ENCODE data around the gene ESYT2. TPM values are rescaled to one million over a fixed set of nuclear protein-coding genes. Genes with fewer than 3 reads are reported as not detected.

ESYT2 gene
- total RNA-seq, 1 donor from 2014 or later, result 60.9 TPM

GRCh38 chr7:158786898-158787297, 42.4 kb downstream of the ESYT2 start:
- H3K4me1 ChIP-seq (ENCODE audit: insufficient read depth, low read length), result no peaks in the 10 kb centered on the region
- no peak overlapping the region for H3K9ac ChIP-seq (ENCODE audit: low read length)
- no peaks in the 10 kb centered on the region for H3K9me3 ChIP-seq (ENCODE audit: insufficient read depth, low read depth, low read length)
- no peak for DNase-seq (ENCODE audit: low read depth)
- peak overlapping the region; percentile 0 for H3K27ac Mint-ChIP-seq (ENCODE audit: unreplicated experiment)
- no peak overlapping the region for H2AFZ ChIP-seq (ENCODE audit: low read depth, low read length)
- TF ChIP-seq CTCF (IDR thresholded peaks at IDR 0.05; ENCODE audit: insufficient read depth, low read depth, low read length), result no peak
- TF ChIP-seq EZH2 (IDR thresholded peaks at IDR 0.05; ENCODE audit: insufficient read depth, low read length), result no peak
- no peaks in the 10 kb centered on the region for H3K27me3 ChIP-seq (ENCODE audit: insufficient read depth, low read length)
- no peak overlapping the region for H3K4me3 ChIP-seq (ENCODE audit: insufficient read depth, low read depth, low read length)
- H3K4me2 ChIP-seq (ENCODE audit: low read length), result no peak overlapping the region
- no peak overlapping the region for H3K4me3 Mint-ChIP-seq (ENCODE audit: unreplicated experiment)
- peaks cover 11% of the 10 kb centered on the region for H4K20me1 ChIP-seq (ENCODE audit: insufficient read depth, low read length)
- no peaks in the 10 kb centered on the region for H3K27me3 Mint-ChIP-seq (ENCODE audit: low read depth, unreplicated experiment)
- peaks cover 26% of the 10 kb centered on the region for H3K36me3 ChIP-seq (ENCODE audit: insufficient read depth, low read length)
- no peak overlapping the region for H3K27ac ChIP-seq (ENCODE audit: low read depth, low read length)
- H3K9me3 Mint-ChIP-seq (ENCODE audit: unreplicated experiment), result no peaks in the 10 kb centered on the region
- no peak for FAIRE-seq
- no peaks in the 10 kb centered on the region for H3K79me2 ChIP-seq (ENCODE audit: insufficient read depth, low read length)
- peaks cover 13% of the 10 kb centered on the region for H3K36me3 Mint-ChIP-seq (ENCODE audit: low read depth, unreplicated experiment)
- no peaks in the 10 kb centered on the region for H3K4me1 Mint-ChIP-seq (ENCODE audit: low read depth, unreplicated experiment)

GRCh38 chr7:158784270-158784669, 45.0 kb downstream of the ESYT2 start:
- Histone ChIP-seq H3K4me2 (ENCODE audit: low read length) (no peak overlapping the region), H3K79me2 (ENCODE audit: insufficient read depth, low read length) (no peaks in the 10 kb centered on the region), H3K9me3 (ENCODE audit: insufficient read depth, low read depth, low read length) (no peaks in the 10 kb centered on the region), H2AFZ (ENCODE audit: low read depth, low read length) (no peak overlapping the region), H3K27me3 (ENCODE audit: insufficient read depth, low read length) (no peaks in the 10 kb centered on the region), H3K4me1 (ENCODE audit: insufficient read depth, low read length) (no peaks in the 10 kb centered on the region), H4K20me1 (ENCODE audit: insufficient read depth, low read length) (peaks cover 24% of the 10 kb centered on the region), H3K4me3 (ENCODE audit: insufficient read depth, low read depth, low read length) (no peak overlapping the region), H3K36me3 (ENCODE audit: insufficient read depth, low read length) (peaks cover 33% of the 10 kb centered on the region), H3K9ac (ENCODE audit: low read length) (no peak overlapping the region), H3K27ac (ENCODE audit: low read depth, low read length) (no peak overlapping the region)
- FAIRE-seq, result no peak
- TF ChIP-seq CTCF (IDR thresholded peaks at IDR 0.05; ENCODE audit: insufficient read depth, low read depth, low read length), result no peak
- TF ChIP-seq EZH2 (IDR thresholded peaks at IDR 0.05; ENCODE audit: insufficient read depth, low read length), result no peak
- no peaks in the 10 kb centered on the region for H3K9me3 Mint-ChIP-seq (ENCODE audit: unreplicated experiment)
- peaks cover 5% of the 10 kb centered on the region for H3K36me3 Mint-ChIP-seq (ENCODE audit: low read depth, unreplicated experiment)
- no peaks in the 10 kb centered on the region for H3K27me3 Mint-ChIP-seq (ENCODE audit: low read depth, unreplicated experiment)
- DNase-seq (ENCODE audit: low read depth), result no peak
- H3K27ac Mint-ChIP-seq (ENCODE audit: unreplicated experiment), result no peak overlapping the region
- no peaks in the 10 kb centered on the region for H3K4me1 Mint-ChIP-seq (ENCODE audit: low read depth, unreplicated experiment)
- no peak overlapping the region for H3K4me3 Mint-ChIP-seq (ENCODE audit: unreplicated experiment)

- Histone ChIP-seq H3K4me2 (ENCODE audit: low read length) (no peak overlapping the region), H3K27me3 (ENCODE audit: insufficient read depth, low read length) (no peaks in the 10 kb centered on the region), H3K4me1 (ENCODE audit: insufficient read depth, low read length) (no peaks in the 10 kb centered on the region), H3K36me3 (ENCODE audit: insufficient read depth, low read length) (peaks cover 33% of the 10 kb centered on the region), H2AFZ (ENCODE audit: low read depth, low read length) (no peak overlapping the region), H3K9ac (ENCODE audit: low read length) (no peak overlapping the region), H3K79me2 (ENCODE audit: insufficient read depth, low read length) (no peaks in the 10 kb centered on the region), H3K9me3 (ENCODE audit: insufficient read depth, low read depth, low read length) (no peaks in the 10 kb centered on the region), H3K27ac (ENCODE audit: low read depth, low read length) (no peak overlapping the region), H3K4me3 (ENCODE audit: insufficient read depth, low read depth, low read length) (no peak overlapping the region), H4K20me1 (ENCODE audit: insufficient read depth, low read length) (peaks cover 27% of the 10 kb centered on the region)
- H3K9me3 Mint-ChIP-seq (ENCODE audit: unreplicated experiment), result no peaks in the 10 kb centered on the region
- no peak overlapping the region for H3K4me3 Mint-ChIP-seq (ENCODE audit: unreplicated experiment)
- TF ChIP-seq CTCF (IDR thresholded peaks at IDR 0.05; ENCODE audit: insufficient read depth, low read depth, low read length) (no peak), EZH2 (IDR thresholded peaks at IDR 0.05; ENCODE audit: insufficient read depth, low read length) (no peak)
- no peak for DNase-seq (ENCODE audit: low read depth)
- peaks cover 2% of the 10 kb centered on the region for H3K4me1 Mint-ChIP-seq (ENCODE audit: low read depth, unreplicated experiment)
- no peak for FAIRE-seq
- no peaks in the 10 kb centered on the region for H3K27me3 Mint-ChIP-seq (ENCODE audit: low read depth, unreplicated experiment)
- H3K36me3 Mint-ChIP-seq (ENCODE audit: low read depth, unreplicated experiment), result peaks cover 3% of the 10 kb centered on the region
- no peak overlapping the region for H3K27ac Mint-ChIP-seq (ENCODE audit: unreplicated experiment)
These were observed 45.7 kb downstream of the ESYT2 start for GRCh38 chr7:158783595-158783994.

Measured in astrocyte (in vitro differentiated cells and primary cell).